NCI-H2227 (cell line): Measurements from ENCODE around the gene GPR55.

Experiments
- DNase-seq: peaks from one replicate; lab custom pipeline; 2025; ENCODE audit not compliant: unreplicated experiment; lab: John Stamatoyannopoulos, UW

GPR55 gene

DNA sequence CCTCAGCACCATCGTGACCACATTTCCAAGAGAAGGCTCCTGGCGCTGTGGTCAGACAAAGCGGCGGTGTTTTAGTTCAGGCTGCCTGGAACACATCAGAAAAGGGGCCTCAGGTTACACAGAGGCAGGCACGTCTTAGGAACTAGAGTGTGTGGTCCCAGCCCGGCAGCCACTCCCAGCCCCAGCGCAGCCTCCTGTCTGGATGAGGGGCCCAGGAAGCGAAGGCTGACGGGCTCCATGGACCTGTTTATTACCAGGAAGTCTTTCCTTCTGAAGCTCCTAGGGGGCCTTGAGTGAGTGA, 10.0 kb upstream of the GPR55 start:
- no peak for DNase-seq

DNA sequence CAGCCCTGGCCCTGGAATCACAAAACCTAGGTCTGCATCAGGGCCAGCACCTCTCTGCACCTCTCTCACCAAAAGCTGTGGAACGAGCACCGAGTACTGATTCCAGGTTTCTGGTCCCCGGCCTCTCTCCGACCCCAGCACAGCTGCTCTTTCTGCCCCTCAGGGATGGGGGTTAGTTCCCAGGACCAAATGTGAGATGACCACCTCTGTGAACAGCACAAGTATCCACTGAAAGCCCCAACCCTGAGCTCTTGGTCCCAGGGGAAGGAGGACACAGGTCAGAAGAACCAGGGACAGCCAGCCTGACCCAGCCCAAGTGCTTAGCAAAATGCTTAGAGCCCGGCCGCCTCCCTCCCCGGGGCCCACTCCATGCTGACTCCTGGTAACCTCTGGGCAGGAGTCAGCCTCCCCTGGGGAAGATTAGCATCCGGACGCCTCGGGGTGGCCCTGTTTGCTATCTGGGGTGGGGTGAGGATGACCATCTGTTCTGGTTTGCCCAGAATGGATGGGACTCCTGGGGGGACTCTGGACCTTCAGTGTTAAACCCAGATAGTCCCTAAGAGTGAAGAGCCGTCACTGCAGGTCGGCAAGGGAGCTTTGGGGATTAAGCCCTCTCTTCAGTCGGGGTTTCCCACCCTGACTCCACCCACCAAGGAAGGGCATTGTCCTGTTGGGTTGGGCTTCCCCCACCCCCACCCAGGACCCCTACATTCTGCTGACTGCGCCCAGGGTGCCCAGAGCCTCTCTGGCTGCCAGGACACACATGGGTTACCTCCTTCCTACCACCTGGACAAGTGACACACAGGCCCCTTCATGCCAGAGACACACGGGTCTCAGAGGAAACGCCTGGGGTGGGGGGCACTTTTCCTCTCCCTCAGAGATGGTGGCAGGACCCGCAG, 9.4 kb upstream of the GPR55 start:
- no peak for DNase-seq

DNA sequence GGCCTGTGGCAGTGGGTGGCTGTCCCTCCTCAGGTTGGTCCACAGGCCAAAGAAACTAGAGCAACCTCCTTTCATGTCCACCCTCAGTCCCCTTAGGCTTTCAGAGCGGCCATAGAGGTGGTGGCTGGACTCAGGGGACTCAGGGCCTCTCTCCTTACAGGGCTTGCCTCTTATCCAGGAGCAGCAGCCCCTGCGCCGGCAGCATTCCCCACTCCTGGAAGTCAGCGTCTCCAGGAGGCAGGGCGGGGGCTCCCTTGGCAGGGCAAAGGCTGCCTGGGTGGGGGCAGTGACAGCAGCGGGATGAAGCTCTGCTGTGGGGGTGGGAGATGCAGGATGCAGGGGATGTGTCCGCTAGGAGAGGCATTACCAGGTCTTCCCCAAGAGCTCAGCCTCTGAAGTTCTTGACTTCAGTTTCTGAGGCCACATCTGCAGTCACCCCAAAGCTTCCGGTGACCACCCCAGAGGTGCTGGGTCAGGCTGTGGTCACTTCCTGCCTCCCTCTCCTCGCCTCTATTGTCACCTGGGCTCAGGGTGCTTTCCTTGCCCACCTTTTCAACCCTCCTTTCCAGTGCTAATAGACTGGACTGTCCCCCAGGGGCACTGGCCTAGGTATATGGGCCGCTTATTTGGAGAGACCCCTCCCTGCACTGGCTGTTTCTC, 8.6 kb upstream of the GPR55 start:
- DNase-seq, result no peak

DNA sequence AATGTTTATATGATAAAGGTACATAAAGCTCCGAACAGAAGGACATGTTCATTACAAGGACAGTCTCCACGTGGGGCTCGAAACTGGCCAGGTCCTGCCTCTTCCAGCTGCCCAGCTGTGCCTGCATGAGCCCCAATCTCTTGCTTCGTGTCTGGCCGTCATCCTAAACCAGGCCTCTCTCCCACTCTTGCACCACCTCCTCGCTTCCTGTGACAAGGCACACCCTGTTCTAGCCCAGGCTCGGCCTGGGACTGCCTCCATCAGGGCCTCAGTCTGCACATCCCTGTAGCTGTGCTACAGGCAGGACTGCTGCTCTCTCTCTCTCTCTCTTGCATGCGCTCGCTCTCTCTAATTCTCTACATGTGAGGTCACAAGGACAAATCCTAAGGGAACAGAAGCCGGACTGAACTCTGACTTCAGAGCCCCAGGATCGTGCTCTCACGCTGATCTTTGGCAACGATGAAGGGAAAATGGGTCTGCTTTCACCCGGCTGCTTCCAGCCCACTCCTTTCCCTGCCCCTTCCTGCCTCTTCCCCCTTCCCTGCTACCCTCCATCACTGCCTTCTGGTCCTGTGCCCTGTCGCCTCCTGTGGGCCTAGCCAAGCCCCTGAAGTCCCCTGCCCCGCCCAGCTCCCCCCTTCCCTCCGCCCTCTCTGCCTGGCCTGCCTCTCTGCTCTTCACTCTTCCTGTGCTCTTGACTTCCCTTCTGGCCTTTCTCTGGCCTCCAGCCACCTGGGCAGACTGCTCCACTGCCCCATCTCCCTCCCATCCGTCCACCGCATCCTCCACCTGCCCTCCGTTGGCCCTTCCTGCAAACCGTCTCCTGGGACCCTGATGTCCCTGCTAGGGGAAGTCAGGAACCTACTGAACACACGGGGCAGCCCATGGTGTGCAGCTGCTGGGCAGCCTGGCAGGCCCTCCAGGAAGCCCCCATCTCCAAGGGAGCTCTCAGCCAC, 7.8 kb upstream of the GPR55 start:
- DNase-seq, result no peak

DNA sequence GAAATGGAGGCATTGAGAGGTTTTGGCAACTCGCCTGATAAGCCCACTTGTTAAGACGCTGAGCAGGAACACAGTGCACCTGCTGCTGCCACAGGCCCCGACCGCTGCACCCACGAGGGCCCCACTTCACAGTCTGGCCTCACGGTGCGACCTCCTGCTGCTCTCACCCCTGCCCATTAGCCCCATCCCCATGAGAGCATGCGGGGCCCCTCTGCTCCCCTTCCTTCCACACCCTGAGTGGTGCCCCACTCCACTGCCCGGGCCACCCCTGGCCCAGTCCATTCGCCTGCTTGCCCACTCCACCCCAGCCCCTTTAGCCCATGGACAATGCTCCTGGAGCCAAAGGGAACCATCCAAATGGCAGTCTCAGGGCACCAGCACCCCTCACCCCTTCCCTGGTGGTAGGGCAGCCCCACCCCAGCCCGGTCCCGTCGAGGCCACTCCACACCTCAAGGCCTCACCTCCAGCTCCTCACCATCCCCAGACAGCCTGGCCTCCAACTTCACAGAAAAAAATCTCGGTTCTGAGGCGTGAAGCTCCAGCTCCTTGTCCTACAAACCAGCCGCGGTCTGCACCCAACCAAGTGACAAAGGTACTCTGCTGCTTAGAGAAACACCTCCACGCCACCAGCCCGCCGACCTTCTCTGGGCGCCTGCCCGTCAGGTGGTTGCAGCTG, 6.7 kb upstream of the GPR55 start:
- no peak for DNase-seq

DNA sequence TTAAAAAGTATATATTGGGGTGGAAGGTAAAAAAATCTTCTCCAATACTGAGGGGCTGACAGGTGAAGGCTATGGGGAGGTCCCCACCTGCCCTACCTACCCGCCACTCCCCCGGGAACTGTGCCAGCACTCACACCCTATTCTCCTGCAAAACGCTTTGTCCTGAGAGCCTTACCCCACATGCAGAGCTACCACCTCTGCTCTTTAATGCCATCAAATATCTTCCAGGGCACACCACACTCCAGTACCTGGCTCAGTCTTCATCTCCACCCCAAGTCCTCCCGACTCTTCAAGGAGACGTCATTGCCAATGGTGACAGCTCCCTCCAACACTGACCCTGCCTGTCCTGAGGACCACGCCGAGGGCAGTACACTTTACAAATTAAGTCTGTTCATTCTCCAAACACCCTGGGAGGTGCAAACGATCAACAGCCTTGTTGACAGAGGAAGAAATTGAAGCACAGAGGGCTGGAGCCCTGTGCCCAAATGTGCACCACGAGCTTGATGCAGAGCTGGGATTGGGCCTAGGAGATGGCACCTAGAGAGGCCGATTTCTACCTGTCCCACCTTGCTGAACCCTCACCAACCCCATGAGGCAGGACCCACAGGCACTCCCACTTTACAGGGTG, 6.0 kb upstream of the GPR55 start:
- DNase-seq, result no peak

DNA sequence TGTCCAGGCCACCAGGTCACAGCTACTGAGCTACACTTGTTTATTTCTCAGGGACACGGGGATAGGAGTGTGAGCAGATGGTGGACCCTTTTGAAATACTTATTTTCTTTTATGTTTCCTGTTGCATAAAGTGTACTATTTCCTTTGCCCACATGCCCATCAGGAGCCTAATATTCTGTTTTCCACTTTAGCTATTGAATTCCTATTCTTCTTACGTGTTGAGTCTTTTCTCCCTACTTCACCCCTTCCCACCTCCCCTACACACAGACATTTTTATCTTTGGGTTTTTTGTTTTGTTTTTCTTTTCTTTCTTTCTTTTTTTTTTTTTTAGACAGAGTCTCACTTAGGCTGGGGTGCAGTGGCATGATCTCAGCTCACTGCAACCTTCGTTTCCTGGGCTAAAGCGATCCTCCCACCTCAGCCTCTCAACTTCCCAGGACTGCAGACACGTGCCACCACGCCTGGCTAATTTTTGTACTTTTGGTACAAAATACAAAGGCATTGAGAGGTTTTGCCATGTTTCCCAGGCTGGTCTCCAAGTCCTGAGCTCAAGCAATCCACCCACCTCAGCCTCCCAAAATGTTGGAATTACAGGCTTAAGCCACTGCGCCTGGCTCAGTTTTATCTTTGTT, 5.2 kb upstream of the GPR55 start:
- DNase-seq, result no peak

DNA sequence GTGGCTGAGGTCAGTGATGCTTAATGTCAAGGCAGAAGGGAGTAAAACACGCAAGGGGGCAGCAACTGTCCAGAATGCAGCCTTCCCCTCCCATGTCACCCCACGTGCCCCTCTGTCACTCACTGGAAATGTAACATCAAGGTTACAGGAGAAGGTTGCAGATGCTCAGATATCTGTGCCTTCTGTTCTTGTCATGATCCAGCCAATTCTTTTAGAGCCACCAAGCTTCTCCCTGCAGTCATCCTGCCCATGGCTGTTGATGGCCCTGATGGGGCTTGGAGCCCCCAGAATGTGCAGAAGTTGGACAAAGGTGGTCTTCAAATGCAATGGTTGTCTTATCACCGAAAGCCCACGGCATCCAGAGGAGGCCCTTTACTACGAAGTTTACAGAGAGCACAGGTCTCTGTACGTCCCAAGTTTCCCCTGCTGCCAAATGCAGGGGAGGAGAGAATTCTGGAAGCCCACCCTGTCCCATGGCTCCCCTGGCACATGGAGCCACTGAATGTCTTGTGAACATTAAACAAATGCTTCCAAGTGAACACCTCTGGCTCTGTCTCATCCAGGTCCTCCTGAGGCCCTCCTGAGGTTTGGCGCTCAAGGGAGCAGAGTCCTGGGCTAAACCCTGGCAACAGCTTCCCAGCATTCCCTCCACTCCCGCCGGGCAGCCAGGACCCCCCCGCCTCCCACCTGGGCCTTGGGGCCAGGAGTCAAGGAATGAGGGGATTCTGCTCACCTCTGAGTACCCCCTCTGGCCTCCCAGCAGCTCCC, 4.5 kb upstream of the GPR55 start:
- DNase-seq, result no peak

DNA sequence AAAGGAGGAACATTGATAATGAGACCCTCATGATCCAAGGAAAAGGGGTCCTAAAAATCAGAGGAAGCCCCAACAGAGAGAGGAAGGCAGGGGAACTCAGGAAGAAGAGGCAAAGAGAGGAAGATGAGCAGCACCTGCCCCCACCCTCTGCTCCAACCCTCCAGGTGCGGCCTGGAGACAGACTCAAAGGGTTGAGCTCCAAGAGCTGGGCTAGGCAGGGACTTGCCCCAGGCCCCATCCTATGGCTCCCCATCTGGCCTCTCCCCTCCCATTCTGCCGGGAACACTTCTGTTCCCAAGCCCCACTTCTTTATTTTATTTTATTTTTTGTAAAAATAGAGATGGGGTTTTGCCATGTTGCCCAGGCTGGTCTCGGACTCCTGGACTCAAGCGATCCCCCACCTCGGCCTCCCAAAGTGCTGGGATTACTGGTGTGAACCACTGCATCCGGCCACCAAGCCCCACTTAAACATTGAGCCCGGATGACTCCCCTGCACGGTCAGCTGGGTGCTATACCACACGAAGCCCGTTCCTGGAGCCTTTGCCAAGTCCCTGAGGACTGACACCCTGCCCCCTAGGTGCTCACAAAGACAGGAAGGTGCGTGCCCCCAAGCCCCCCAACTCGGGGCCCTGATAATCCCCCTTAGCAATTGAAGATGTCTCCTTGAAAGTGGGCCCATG, 3.8 kb upstream of the GPR55 start:
- no peak for DNase-seq

DNA sequence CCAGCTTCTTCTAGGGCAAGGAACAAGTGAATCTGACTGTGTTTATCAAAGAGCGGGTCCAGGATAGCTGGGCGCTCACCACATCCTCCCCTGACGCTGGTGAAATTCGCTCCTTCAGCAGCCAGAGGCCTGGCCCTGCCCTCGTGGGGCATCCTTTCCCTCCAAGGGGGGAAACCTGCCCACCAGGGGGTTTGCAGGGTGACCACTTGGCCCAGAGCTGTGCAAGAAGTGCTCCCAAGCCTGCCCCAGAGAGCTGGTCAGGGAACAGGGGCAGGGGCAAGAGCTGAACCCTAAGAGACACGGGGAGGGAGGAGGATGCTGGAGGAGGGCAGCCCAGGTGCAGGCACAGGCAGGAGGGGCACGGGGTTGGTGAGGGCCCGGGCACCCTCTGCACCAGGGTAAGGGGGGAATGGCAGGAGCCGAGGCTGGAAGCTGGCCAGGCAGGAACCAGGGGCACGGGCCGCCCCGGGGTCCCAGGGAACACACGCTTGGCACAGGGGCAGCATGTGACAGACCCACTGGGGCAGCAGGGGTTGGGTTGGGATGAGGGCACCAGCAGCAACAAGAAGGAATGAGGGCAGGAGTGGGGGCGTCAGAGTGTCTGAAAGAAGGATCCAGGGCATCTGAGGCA, 2.8 kb upstream of the GPR55 start:
- no peak for DNase-seq

DNA sequence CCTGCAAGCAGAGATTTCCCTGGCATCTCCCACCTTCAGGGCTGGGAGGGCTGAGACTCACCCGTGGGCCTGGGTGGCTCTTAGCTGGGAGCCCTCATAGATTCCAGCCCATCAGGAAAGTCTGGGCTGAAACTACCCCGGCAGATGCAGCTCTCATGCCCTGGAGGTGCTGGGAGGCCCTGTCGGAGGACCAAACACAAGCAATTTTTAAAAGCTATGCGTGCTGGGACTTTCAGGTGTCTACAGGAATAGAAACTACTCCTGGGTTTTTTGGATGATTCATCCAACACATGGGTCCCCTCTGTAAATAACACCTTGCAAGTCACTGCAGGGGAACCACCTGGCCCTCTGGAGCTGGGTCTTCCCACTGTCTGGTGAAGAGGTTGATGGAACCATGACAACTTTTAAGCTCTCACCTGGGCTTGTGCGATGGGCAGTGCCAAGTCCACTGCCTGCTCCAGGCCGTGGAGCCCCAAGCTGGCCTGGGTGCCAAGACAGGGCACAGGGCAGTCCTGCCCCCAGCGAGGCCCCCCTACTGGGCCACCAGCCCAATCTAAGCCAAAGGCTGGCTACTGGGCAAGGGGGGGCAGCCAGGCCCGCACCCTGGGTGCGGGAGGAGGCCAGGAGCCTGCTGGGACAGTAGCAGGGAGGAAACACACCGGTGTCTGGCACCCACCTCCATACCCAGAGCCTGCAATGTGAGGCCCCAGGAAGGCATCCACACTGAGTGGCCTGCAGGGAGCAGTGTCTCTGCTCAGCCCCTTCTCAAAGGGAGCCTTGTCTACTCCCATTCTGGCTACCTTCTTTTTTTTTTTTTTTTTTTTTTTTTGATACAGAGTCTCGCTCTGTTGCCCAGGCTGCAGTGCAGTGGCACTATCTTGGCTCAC, 1.1 kb upstream of the GPR55 start:
- DNase-seq, result no peak

DNA sequence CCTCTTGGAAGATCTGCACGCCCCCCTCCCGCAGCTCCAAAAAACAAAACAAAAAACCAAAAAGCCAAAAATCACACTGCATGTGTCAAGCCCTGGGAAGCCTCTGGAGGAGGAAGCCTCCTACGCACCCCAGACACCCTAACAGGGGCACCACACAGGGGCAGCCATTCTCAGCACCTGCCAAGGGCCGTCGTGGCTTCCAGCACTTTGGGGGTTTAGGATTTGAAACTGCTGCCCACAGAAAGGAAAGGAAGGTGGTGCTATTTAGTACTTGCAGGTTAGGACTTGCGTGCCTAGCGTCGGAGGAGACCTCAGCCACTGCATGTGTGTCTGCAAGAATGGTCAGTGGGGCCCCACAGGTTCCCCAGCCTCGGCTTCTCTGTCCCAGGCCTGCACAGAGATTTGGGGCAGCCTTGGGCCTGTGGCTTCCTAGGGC, 419 bp upstream of the GPR55 start:
- no peak for DNase-seq

DNA sequence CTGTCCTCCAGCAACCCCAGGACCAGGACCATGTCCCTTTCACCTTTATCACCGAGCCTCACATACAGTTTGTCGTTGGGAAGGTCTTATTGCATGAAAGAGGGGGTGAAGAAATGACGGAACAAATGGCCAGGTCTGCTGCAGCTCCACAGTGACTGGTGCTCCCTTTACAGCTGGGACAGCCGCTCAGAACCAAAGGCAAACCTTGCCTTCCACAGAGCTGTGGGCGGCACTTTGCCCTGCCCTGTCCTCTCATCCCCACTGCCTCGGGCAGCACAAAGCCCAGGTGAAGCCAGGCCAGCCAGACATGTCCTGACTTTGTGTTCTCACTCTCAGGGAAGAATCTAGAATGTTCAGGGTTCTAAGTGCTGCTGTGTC, 961 bp downstream of the GPR55 start:
- DNase-seq, result no peak

DNA sequence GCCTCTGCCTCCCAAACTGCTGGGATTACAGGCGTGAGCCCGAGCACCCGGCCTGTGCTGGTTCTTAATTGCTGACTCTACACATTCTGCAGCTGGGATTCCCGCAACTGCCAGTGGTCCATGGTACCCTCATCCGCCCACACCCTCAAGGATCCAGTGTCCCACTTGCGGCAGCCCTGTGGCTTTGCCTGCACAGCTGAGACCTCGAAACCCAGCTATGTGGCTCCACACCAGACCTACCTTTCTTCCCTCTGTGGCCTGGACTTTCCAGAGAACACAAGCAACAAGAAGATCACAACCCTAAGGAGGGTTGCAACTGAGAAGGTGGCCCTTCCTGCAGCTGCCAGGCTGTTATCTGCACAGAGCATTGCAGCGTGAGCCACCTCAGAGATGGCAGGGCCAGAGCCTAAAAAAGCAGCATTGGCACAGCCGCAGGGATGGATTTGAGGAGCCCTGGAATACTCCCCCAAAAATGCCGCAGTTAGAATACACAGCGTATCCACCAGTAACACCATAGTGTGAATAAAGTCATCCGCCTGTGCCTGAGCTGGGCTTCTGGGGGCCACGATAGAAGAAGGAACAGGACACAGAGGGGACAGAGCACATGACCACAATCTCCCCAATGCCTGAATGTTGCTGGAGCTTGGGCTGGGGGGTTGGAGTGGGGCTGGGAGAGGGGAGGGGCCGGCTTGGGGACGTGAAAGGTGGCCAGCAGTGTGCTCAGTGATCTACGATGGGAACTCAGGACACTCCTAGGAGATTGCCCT, 1.9 kb downstream of the GPR55 start:
- DNase-seq, result no peak

DNA sequence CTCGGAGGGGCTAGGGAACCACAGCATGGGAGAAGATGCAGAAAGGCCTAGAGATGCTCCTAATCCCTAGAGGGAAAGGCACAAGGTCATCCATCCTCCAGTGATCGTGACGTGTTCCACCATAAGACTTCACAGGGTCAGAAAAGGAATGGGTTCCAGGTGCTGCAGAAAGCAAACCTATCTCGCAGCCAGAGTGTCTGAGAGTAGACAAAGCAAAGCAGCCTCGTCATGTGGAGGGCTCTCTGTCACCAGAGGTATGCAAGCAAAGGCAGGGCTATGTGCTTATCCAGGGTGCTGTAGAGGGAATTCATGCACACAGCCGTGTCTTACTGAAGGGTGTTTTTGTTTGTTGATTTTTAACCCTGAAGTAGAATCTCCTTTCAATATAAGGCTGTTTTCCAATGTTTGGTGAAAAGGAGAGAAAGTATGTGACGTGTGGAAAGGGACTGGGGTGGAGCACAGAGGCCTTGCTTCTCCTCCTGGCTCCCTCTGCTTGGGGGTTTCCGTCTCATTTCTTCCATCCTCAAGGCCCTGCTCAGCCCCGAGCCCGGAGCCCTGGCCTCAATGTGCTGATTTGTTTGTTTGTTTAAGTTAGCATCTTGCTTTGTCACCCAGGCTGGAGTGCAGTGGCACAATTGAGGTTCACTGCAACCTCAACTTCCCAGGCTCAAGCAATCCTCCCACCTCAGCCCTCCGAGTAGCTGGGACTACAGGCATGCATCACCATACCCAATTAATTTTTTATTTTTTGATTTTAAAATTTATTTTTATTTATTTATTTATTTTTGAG, 3.0 kb downstream of the GPR55 start:
- DNase-seq, result peak; percentile 13

DNA sequence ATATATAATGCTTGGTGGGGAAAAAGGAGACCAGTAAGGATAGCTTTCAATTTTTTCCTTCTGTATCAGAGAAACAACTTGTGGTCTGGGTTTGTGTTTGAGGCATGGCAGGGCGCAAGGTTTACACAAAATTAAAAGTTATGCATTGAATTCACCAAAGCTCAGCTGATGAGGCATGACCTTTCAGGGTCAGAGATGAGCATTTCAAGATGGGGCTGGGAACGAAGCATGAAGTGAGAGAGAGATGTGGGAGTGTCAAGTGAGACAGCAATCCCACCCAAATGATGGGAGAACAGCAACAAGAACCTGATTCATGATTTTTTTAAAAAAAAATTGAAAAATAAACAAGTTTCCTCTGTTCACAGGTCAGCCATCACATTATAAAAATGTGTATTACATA, 4.9 kb downstream of the GPR55 start:
- peak; percentile 4 for DNase-seq
